Panc1 (cell line): Measurements from ENCODE around the gene C2CD3. TPM values are rescaled to one million over a fixed set of nuclear protein-coding genes. Genes with fewer than 3 reads are reported as not detected.

Experiments used
- ATAC-seq: fragments of 200-7000 bp; cut with Tn5 transposase; 2 replicates; pipeline ENCODE4 v1.9.1; 2020; ENCODE audit warnings: mild to moderate bottlenecking, moderate library complexity
- BruUV-seq: library from RNA; stranded (reverse); fragments of 400-500 nt; replicated peaks from 2 replicates; lab custom pipeline; 2021; lab: Mats Ljungman, UMichigan
- CTCF ChIA-PET: fragments of 300-600 bp; sonication (Branson Sonifier 250); formaldehyde crosslinking; loops from one replicate; lab custom pipeline; 2022; ENCODE audit warnings: antibody characterized with exemption; lab: Charles Lee
- POLR2A ChIA-PET: fragments of 300-600 bp; sonication (Branson Sonifier 250); formaldehyde crosslinking; loops from one replicate; lab custom pipeline; 2022; ENCODE audit warnings: antibody characterized with exemption; lab: Charles Lee
- DNase-seq: peaks from one replicate; pipeline ENCODE4 v3.0.0-alpha.2; 2010; ENCODE audit warnings: low read depth, low spot score
- H3K27ac ChIP-seq: 2 replicates; pipeline ENCODE4 v1.5.1; 2011; ENCODE audit warnings: mild to moderate bottlenecking, low read length, inconsistent platforms
- H3K27me3 ChIP-seq: fragments of 200-500 bp; sonication (Bioruptor generic); 2 replicates; pipeline ENCODE4 v1.6.0; 2014; ENCODE audit warnings: low read length, inconsistent platforms; ENCODE audit not compliant: control insufficient read depth, insufficient read depth
- H3K36me3 ChIP-seq: fragments of 200-500 bp; sonication (Bioruptor generic); 2 replicates; pipeline ENCODE4 v1.5.1; 2014; ENCODE audit warnings: inconsistent platforms, mild to moderate bottlenecking, low read length, moderate library complexity; ENCODE audit not compliant: control insufficient read depth, insufficient read depth
- H3K4me1 ChIP-seq: 2 replicates; pipeline ENCODE4 v1.5.1; 2011; ENCODE audit warnings: inconsistent platforms, mild to moderate bottlenecking, low read length, moderate library complexity; ENCODE audit not compliant: control insufficient read depth, insufficient read depth
- H3K4me3 ChIP-seq, 2 experiments: 2 replicates each; pipeline ENCODE4 v1.5.1; 2011 to 2012; ENCODE audit warnings: low read depth in 2 of 2, low read length in 2 of 2, mild to moderate bottlenecking in 2 of 2, inconsistent platforms in 1 of 2, moderate library complexity in 1 of 2
- H3K9me3 ChIP-seq: fragments of 200-500 bp; sonication (Bioruptor generic); 2 replicates; pipeline ENCODE4 v1.5.1; 2014; ENCODE audit warnings: low read depth, mild to moderate bottlenecking, inconsistent platforms, low read length, moderate library complexity; ENCODE audit not compliant: control insufficient read depth, insufficient read depth
- POLR2AphosphoS5 ChIP-seq: IDR thresholded peaks from 2 replicates; pipeline ENCODE4 v1.6.1; 2012; ENCODE audit warnings: mild to moderate bottlenecking, low read depth, low read length, moderate library complexity
- REST ChIP-seq, 2 experiments: IDR thresholded peaks; 2 replicates each; pipeline ENCODE4 v1.6.1; 2011 to 2012; ENCODE audit warnings: low read depth in 2 of 2, control low read depth in 1 of 2, low read length in 1 of 2, mild to moderate bottlenecking in 1 of 2, moderate library complexity in 1 of 2; ENCODE audit not compliant: insufficient read depth in 1 of 2
- SIN3A ChIP-seq: IDR thresholded peaks from 2 replicates; pipeline ENCODE4 v1.6.1; 2012; ENCODE audit warnings: low read depth, mild to moderate bottlenecking, low read length, moderate library complexity, borderline replicate concordance; ENCODE audit not compliant: insufficient read depth
- TCF7L2 ChIP-seq: IDR thresholded peaks from 2 replicates; pipeline ENCODE4 v1.6.1; 2011; ENCODE audit warnings: mild to moderate bottlenecking, low read depth, low read length, inconsistent platforms
- in situ Hi-C: cut with HindIII; loops from 2 replicates; pipeline ENCODE4 v1.10.0; 2016; ENCODE audit warnings: low sequenced_read_pairs, low pct_unique_long_range_greater_than_20kb
- intact Hi-C: fragments of 100-400 bp; cut with micrococcal nuclease; formaldehyde crosslinking; loops from one replicate; pipeline ENCODE4 v1.10.0; 2022; ENCODE audit not compliant: unreplicated experiment
- total RNA-seq: library from RNA; stranded (reverse); gene quantifications from one replicate; pipeline ENCODE4 v1.2.1, GENCODE V29; 2021; ENCODE audit not compliant: unreplicated experiment
- TF ChIP-seq, protein P1 (sequence below): fragments of 450-650 bp; IDR thresholded peaks from 2 replicates; pipeline ENCODE4 v1.5.1; 2017; ENCODE audit warnings: mild to moderate bottlenecking

The C2CD3 gene
- total RNA-seq, 1 experiment from 2014 or later, result 51.8 TPM

- BruUV-seq, result no TSS peak
Measured at GRCh38 chr11:74196781-74197486, 26.1 kb upstream of the C2CD3 start.

DNA sequence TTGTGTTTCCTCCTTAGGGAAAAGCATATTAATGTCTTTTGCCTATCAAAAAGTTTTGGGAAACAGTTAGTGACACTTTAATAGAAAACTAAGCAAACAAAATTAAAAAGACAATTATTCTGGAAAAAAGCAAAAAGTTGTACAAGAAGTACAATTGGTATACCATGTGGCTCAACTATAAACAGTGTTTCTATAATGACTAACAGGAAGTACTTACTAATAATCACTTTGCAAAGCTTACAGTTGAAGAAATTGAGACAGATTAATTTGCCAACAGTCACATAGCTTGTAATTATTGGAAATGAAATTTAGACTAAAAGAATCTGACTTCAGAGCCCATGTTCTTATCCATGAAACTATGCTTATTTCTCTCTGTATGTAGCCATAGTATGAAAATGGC, 25.0 kb upstream of the C2CD3 start:
- Histone ChIP-seq H3K27ac (no peak overlapping the region), H3K4me3 (no peak overlapping the region), H3K36me3 (no peaks in the 10 kb centered on the region), H3K4me1 (no peaks in the 10 kb centered on the region), H3K27me3 (no peaks in the 10 kb centered on the region), H3K9me3 (peaks cover 8% of the 10 kb centered on the region; the same call in 1 of the 2 replicates)
- POLR2A ChIA-PET, result no interaction called here
- in situ Hi-C loops (no loop called here), intact Hi-C loops (no loop called here)
- no TSS peak for BruUV-seq
- CTCF ChIA-PET, result interaction anchor here (0.5 kb wide), 1 partner anchor 34 kb away, joined by 5 read pairs; no protein-coding TSS in a partner anchor
- ATAC-seq (no peak), DNase-seq (no peak)
- TF ChIP-seq POLR2AphosphoS5 (no peak), REST (IDR thresholded peaks at IDR 0.05; ENCODE audit: insufficient read depth in 1 of 2, low read depth in 2 of 2, low read length in 1 of 2) (no peak), SIN3A (no peak), TCF7L2 (no peak)
- TF ChIP-seq, protein P1, sequence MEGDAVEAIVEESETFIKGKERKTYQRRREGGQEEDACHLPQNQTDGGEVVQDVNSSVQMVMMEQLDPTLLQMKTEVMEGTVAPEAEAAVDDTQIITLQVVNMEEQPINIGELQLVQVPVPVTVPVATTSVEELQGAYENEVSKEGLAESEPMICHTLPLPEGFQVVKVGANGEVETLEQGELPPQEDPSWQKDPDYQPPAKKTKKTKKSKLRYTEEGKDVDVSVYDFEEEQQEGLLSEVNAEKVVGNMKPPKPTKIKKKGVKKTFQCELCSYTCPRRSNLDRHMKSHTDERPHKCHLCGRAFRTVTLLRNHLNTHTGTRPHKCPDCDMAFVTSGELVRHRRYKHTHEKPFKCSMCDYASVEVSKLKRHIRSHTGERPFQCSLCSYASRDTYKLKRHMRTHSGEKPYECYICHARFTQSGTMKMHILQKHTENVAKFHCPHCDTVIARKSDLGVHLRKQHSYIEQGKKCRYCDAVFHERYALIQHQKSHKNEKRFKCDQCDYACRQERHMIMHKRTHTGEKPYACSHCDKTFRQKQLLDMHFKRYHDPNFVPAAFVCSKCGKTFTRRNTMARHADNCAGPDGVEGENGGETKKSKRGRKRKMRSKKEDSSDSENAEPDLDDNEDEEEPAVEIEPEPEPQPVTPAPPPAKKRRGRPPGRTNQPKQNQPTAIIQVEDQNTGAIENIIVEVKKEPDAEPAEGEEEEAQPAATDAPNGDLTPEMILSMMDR, result no peak

More at GRCh38 chr11:74196781-74197486, 26.1 kb upstream of the C2CD3 start:
- H3K27ac ChIP-seq, result no peak overlapping the region
- H3K36me3 ChIP-seq, result no peaks in the 10 kb centered on the region
- H3K4me1 ChIP-seq, result no peaks in the 10 kb centered on the region
- DNase-seq (no peak), ATAC-seq (no peak)
- no peak for TF ChIP-seq SIN3A
- TF ChIP-seq POLR2AphosphoS5, result no peak
- no peak for TF ChIP-seq TCF7L2
- TF ChIP-seq, protein P1, result no peak
- no peak for TF ChIP-seq REST (IDR thresholded peaks at IDR 0.05; ENCODE audit: insufficient read depth in 1 of 2, low read depth in 2 of 2, low read length in 1 of 2)
- no peaks in the 10 kb centered on the region for H3K27me3 ChIP-seq
- no peak overlapping the region for H3K4me3 ChIP-seq
- CTCF ChIA-PET, result interaction anchor here (0.6 kb wide), 1 partner anchor 254 kb away, joined by 4 read pairs; no protein-coding TSS in a partner anchor
- H3K9me3 ChIP-seq, result peaks cover 8% of the 10 kb centered on the region; the same call in 1 of the 2 replicates
- intact Hi-C loops (no loop called here), in situ Hi-C loops (no loop called here)
- POLR2A ChIA-PET, result no interaction called here
